ENCODE data around the gene CDT1.

DNA sequence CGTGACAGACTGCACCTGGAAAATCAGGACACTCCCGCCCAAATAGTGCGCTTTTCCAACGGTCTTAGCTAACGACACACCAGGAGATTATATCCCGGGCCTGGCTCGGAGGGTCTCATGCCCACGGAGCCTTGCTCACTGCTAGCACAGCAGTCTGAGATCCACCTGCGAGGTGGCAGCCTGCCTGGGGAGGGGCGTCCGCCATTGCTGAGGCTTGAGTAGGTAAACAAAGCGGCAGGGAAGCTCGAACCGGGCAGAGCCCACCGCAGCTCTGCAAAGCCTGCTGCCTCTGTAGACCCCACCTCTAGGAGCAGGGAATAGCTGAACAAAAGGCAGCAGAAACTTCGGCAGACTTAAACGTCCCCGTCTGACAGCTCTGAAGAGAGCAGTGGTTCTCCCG lies 48.0 kb downstream of the CDT1 start:
- TF ChIP-seq POLR2A (IDR thresholded peaks at IDR 0.05) (no peak), EP300 (IDR thresholded peaks at IDR 0.05) (no peak)
- TF ChIP-seq, protein P1, sequence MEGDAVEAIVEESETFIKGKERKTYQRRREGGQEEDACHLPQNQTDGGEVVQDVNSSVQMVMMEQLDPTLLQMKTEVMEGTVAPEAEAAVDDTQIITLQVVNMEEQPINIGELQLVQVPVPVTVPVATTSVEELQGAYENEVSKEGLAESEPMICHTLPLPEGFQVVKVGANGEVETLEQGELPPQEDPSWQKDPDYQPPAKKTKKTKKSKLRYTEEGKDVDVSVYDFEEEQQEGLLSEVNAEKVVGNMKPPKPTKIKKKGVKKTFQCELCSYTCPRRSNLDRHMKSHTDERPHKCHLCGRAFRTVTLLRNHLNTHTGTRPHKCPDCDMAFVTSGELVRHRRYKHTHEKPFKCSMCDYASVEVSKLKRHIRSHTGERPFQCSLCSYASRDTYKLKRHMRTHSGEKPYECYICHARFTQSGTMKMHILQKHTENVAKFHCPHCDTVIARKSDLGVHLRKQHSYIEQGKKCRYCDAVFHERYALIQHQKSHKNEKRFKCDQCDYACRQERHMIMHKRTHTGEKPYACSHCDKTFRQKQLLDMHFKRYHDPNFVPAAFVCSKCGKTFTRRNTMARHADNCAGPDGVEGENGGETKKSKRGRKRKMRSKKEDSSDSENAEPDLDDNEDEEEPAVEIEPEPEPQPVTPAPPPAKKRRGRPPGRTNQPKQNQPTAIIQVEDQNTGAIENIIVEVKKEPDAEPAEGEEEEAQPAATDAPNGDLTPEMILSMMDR (IDR thresholded peaks at IDR 0.05), result no peak

All from tibial nerve (tissue), 4 donors.